ENCODE results near the gene DMD.
A peak's percentile ranks its signal among the peaks of the same experiment; 100 is the strongest.

Gene DMD

DNA sequence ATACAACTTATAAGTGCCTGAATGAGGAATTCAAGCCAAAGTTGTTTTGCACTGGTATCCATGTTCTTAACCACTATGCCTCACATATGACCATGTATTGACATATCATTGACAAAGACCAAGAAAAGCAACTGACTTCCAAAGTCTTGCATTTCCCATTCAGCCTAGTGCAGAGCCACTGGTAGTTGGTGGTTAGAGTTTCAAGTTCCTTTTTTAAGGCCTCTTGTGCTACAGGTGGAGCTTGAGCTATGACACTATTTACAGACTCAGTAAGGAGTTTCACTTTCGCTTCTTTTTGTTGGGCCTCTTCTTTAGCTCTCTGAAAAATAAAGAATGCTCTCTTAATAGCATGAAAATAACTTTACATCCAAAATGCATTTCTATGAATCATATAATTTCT, 763.0 kb downstream of the DMD start:
- no peak for TF ChIP-seq CTCF (IDR thresholded peaks at IDR 0.05; ENCODE audit: low read depth, low read length, missing control alignments)
- no peak overlapping the region for H3K4me3 ChIP-seq (ENCODE audit: low read depth, low read length)
- peak; percentile 5 for DNase-seq (ENCODE audit: low read depth)

DNA sequence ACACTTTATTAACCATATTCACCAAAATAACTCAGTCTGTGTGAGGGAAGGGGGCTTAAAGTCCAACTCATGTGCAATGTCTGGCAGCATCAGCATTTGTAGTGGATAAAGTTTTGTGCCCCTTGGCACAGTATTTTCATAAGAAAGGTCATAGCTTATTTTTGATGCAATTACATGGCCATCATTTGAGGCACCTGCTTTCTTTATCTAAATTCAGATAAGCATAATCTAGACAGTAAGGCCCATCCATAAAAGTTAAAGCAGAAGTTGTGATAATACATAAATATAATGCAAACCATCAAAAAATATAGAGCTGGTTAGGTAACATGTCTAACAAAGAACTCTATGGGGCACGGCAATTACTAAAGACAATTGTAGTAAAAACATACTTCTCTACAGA, 763.7 kb downstream of the DMD start:
- no peak for TF ChIP-seq CTCF (IDR thresholded peaks at IDR 0.05; ENCODE audit: low read depth, low read length, missing control alignments)
- DNase-seq (ENCODE audit: low read depth), result no peak
- H3K4me3 ChIP-seq (ENCODE audit: low read depth, low read length), result no peak overlapping the region

DNA sequence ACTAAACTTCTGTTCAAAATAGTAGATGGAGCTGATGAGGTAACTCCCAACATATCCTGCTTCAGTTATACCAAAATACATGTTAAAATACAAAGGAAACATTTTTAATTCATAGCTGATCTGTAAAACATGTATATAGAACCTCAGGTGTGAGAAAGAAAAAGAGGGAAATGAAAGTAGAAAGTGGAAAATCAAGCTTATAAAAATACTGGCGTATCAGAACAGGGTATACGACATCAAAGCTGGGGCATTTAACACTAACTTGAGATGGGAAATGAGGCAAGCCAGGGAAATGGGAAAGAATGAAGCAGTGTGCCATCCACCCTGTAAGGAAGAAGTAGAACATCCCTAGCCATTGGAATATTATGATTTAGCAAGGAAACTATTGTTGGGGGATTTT, 767.5 kb downstream of the DMD start:
- no peak for TF ChIP-seq CTCF (IDR thresholded peaks at IDR 0.05; ENCODE audit: low read depth, low read length, missing control alignments)
- no peak overlapping the region for H3K4me3 ChIP-seq (ENCODE audit: low read depth, low read length)
- no peak for DNase-seq (ENCODE audit: low read depth)

DNA sequence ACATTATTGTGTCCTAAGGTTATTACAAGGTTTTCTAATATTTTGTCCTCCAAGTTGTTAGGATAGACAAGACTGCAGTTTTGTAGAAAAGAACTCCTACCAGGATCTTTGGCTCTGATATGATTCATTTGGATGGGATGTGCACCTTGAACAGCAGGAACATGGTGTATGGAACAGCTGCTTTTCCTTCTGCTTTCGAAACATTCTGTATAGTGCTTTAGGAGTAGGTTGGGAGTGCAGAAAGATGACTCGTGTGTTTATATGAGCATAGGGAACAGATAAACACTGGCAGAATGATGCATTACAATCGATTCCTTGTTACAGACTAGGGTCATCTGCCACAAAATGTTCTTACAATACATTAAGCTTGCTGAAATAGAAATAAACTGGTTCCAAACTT, 790.1 kb downstream of the DMD start:
- no peak overlapping the region for H3K4me3 ChIP-seq (ENCODE audit: low read depth, low read length)
- no peak for TF ChIP-seq CTCF (IDR thresholded peaks at IDR 0.05; ENCODE audit: low read depth, low read length, missing control alignments)
- no peak for DNase-seq (ENCODE audit: low read depth)

DNA sequence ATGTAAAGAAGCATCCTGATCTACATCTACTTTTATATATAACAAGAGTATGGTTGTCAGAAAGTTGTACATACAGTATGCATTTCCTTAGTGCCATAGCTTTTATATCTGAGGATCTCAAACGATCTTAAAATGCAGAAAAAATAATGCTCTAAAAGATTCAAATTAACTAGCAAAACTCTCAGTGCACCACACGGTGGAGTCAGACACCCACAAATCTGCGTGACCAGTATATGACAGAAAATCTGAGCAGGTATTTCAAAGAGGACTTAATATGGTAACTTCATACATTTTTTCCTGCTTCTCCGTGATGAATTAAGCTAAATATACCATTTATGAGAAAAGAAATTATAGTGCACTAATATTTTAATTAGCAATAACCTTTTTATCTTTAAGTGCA, 803.0 kb downstream of the DMD start:
- H3K4me3 ChIP-seq (ENCODE audit: low read depth, low read length), result no peak overlapping the region
- no peak for DNase-seq (ENCODE audit: low read depth)
- no peak for TF ChIP-seq CTCF (IDR thresholded peaks at IDR 0.05; ENCODE audit: low read depth, low read length, missing control alignments)

GRCh38 chrX:32397562-32398216, 813.7 kb downstream of the DMD start:
- no peak for TF ChIP-seq CTCF (IDR thresholded peaks at IDR 0.05; ENCODE audit: low read depth, low read length, missing control alignments)
- no peak for DNase-seq (ENCODE audit: low read depth)
- H3K4me3 ChIP-seq (ENCODE audit: low read depth, low read length), result no peak overlapping the region

GRCh38 chrX:32395878-32396277, 815.5 kb downstream of the DMD start:
- no peak overlapping the region for H3K4me3 ChIP-seq (ENCODE audit: low read depth, low read length)
- TF ChIP-seq CTCF (IDR thresholded peaks at IDR 0.05; ENCODE audit: low read depth, low read length, missing control alignments), result no peak
- DNase-seq (ENCODE audit: low read depth), result no peak

Data from GM12864 (cell line).